K562 (cell line): ENCODE measurements around the gene METTL8.

ENCODE experiments used
- FOXK1 ChIP-seq: sonication (generic); formaldehyde crosslinking; IDR thresholded peaks from 2 replicates; pipeline ENCODE4 v1.8.0; 2022; ENCODE audit warnings: missing genetic modification reagents, mild to moderate bottlenecking, borderline replicate concordance
- MTA1 ChIP-seq: fragments of 450-650 bp; IDR thresholded peaks from 2 replicates; pipeline ENCODE4 v1.6.1; 2017; ENCODE audit warnings: borderline replicate concordance
- NFE2L1 ChIP-seq: fragments of 450-650 bp; IDR thresholded peaks from 2 replicates; pipeline ENCODE4 v1.6.1; 2016; ENCODE audit warnings: missing genetic modification characterization, low read depth, mild to moderate bottlenecking, missing compliant biosample characterization, moderate library complexity, borderline replicate concordance
- NFYB ChIP-seq: IDR thresholded peaks from 2 replicates; pipeline ENCODE4 v1.6.1; 2011; ENCODE audit warnings: mild to moderate bottlenecking, moderate library complexity; ENCODE audit not compliant: insufficient read length; ENCODE audit errors: extremely low read depth
- SMARCC2 ChIP-seq: fragments of 450-650 bp; IDR thresholded peaks from 2 replicates; pipeline ENCODE4 v1.6.1; 2017; ENCODE audit warnings: antibody characterized with exemption, moderate library complexity, mild to moderate bottlenecking, low read depth
- XRCC5 ChIP-seq: fragments of 200-400 bp; formaldehyde crosslinking; IDR thresholded peaks from 2 replicates; pipeline ENCODE4 v1.6.1; 2017; ENCODE audit warnings: low read depth, mild to moderate bottlenecking, low read length
- ZNF121 ChIP-seq: sonication (generic); formaldehyde crosslinking; conservative IDR thresholded peaks from 2 replicates; pipeline ENCODE4 v1.8.0; 2022; ENCODE audit warnings: missing genetic modification reagents
- ZNF143 ChIP-seq: sonication (generic); formaldehyde crosslinking; IDR thresholded peaks from 2 replicates; pipeline ENCODE4 v1.9.0; 2022; ENCODE audit warnings: mild to moderate bottlenecking, missing genetic modification reagents
- TF ChIP-seq, protein P1 (sequence below): fragments of 150-350 bp; IDR thresholded peaks from 2 replicates; pipeline ENCODE4 v1.6.1; 2014; ENCODE audit warnings: low read depth, mild to moderate bottlenecking, low read length, borderline replicate concordance
- TF ChIP-seq, protein P2 (sequence below), 3 experiments: IDR thresholded peaks in 2 of 3; conservative IDR thresholded peaks in 1 of 3; 2 replicates each; pipeline ENCODE4 v1.5.1; 2011 to 2012; ENCODE audit warnings: low read length in 3 of 3, mild to moderate bottlenecking in 3 of 3, control low read depth in 2 of 3, improper control_type of control experiment in 1 of 3, inconsistent platforms in 1 of 3, low read depth in 1 of 3, mixed read lengths in 1 of 3, moderate library complexity in 1 of 3; ENCODE audit not compliant: insufficient read depth in 2 of 3

DNA sequence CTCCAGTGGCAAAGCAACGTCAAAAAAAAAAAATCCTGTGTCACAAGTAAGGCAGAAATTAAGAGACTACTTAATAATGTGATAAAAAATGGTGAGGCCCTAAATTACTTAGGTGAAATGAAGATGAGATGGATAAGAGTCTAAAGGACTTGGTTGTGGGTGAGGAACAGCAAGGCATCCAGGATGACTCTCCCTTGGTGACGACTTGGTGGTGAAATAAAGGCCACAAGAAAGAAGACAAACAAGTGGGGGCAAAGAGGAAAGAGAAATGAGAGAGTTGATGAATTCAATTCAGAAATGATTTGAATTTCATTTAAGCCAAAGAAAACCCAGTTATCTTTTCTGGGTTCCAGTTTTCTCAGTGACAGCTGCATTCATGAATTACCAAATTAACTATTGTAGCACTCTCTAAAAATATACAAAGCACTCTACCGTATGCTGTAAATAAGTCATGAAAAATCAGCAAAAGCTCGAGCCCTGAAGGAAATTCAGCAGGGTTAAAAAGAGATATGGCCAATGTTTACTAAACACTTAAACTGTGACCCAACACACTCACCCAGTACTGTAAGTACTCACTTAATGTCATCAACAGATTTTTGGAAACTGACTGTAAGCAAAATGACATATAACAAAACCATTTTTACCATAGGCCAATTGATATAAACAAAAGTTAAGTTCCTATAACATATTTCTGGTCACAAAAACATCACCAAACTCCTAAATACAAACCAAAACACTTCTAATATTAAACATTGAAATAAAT, 1.4 kb downstream of the METTL8 start:
- TF ChIP-seq XRCC5 (no peak), SMARCC2 (no peak), ZNF143 (CRISPR knock-in tag) (no peak), NFE2L1 (tag) (no peak; the same call in 1 of the 2 replicates), ZNF121 (no peak), FOXK1 (CRISPR knock-in tag) (no peak), MTA1 (no peak), NFYB (no peak)
- TF ChIP-seq, protein P1, sequence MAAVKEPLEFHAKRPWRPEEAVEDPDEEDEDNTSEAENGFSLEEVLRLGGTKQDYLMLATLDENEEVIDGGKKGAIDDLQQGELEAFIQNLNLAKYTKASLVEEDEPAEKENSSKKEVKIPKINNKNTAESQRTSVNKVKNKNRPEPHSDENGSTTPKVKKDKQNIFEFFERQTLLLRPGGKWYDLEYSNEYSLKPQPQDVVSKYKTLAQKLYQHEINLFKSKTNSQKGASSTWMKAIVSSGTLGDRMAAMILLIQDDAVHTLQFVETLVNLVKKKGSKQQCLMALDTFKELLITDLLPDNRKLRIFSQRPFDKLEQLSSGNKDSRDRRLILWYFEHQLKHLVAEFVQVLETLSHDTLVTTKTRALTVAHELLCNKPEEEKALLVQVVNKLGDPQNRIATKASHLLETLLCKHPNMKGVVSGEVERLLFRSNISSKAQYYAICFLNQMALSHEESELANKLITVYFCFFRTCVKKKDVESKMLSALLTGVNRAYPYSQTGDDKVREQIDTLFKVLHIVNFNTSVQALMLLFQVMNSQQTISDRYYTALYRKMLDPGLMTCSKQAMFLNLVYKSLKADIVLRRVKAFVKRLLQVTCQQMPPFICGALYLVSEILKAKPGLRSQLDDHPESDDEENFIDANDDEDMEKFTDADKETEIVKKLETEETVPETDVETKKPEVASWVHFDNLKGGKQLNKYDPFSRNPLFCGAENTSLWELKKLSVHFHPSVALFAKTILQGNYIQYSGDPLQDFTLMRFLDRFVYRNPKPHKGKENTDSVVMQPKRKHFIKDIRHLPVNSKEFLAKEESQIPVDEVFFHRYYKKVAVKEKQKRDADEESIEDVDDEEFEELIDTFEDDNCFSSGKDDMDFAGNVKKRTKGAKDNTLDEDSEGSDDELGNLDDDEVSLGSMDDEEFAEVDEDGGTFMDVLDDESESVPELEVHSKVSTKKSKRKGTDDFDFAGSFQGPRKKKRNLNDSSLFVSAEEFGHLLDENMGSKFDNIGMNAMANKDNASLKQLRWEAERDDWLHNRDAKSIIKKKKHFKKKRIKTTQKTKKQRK = no peak
- TF ChIP-seq, protein P2, sequence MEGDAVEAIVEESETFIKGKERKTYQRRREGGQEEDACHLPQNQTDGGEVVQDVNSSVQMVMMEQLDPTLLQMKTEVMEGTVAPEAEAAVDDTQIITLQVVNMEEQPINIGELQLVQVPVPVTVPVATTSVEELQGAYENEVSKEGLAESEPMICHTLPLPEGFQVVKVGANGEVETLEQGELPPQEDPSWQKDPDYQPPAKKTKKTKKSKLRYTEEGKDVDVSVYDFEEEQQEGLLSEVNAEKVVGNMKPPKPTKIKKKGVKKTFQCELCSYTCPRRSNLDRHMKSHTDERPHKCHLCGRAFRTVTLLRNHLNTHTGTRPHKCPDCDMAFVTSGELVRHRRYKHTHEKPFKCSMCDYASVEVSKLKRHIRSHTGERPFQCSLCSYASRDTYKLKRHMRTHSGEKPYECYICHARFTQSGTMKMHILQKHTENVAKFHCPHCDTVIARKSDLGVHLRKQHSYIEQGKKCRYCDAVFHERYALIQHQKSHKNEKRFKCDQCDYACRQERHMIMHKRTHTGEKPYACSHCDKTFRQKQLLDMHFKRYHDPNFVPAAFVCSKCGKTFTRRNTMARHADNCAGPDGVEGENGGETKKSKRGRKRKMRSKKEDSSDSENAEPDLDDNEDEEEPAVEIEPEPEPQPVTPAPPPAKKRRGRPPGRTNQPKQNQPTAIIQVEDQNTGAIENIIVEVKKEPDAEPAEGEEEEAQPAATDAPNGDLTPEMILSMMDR (IDR thresholded peaks at IDR 0.05 in 2 of 3, conservative IDR thresholded peaks at IDR 0.05 in 1 of 3; ENCODE audit: insufficient read depth in 2 of 3, low read depth in 1 of 3, low read length in 3 of 3) = no peak
